HepG2 (cell line): ENCODE data around the gene TULP3. TPM values are rescaled to one million over a fixed set of nuclear protein-coding genes. Genes with fewer than 3 reads are reported as not detected.

Source experiments
- FIP1L1 ChIP-seq: fragments of 200-400 bp; formaldehyde crosslinking; IDR thresholded peaks from 2 replicates; pipeline ENCODE4 v1.6.1; 2018; ENCODE audit warnings: low read depth, mild to moderate bottlenecking, low read length, moderate library complexity, borderline replicate concordance; ENCODE audit not compliant: insufficient read depth
- HES4 ChIP-seq: sonication (generic); formaldehyde crosslinking; IDR thresholded peaks from 2 replicates; pipeline ENCODE4 v1.9.0; 2021; ENCODE audit warnings: mild to moderate bottlenecking, missing genetic modification reagents, borderline replicate concordance
- HOMEZ ChIP-seq: IDR thresholded peaks from 2 replicates; pipeline ENCODE4 v1.6.1; 2016; ENCODE audit warnings: low read depth
- MAFF ChIP-seq: IDR thresholded peaks from 2 replicates; pipeline ENCODE4 v1.6.1; 2011; ENCODE audit warnings: low read depth, low read length, improper control_type of control experiment
- MXD4 ChIP-seq: IDR thresholded peaks from 2 replicates; pipeline ENCODE4 v1.6.1; 2016; ENCODE audit warnings: mild to moderate bottlenecking, missing biosample characterization, missing genetic modification reagents
- NCOA2 ChIP-seq: sonication (generic); formaldehyde crosslinking; IDR thresholded peaks from 2 replicates; pipeline ENCODE4 v1.8.0; 2022; ENCODE audit warnings: inconsistent platforms
- NR3C1 ChIP-seq: sonication (generic); formaldehyde crosslinking; IDR thresholded peaks from 2 replicates; pipeline ENCODE4 v1.4.0; 2020; ENCODE audit warnings: missing genetic modification reagents
- PAF1 ChIP-seq: IDR thresholded peaks from 2 replicates; pipeline ENCODE4 v1.6.1; 2016; ENCODE audit warnings: missing genetic modification reagents, missing compliant biosample characterization
- PCBP1 ChIP-seq: fragments of 200-400 bp; formaldehyde crosslinking; IDR thresholded peaks from 2 replicates; pipeline ENCODE4 v1.6.1; 2017; ENCODE audit warnings: mild to moderate bottlenecking, low read depth, low read length, borderline replicate concordance
- PLRG1 ChIP-seq: fragments of 450-650 bp; conservative IDR thresholded peaks from 2 replicates; pipeline ENCODE4 v1.6.1; 2016
- SIX1 ChIP-seq: sonication (generic); formaldehyde crosslinking; IDR thresholded peaks from 2 replicates; pipeline ENCODE4 v1.4.0; 2020; ENCODE audit warnings: missing genetic modification reagents, borderline replicate concordance
- SOX6 ChIP-seq, 2 experiments: fragments of 450-650 bp in 1 of 2; sonication (generic) in 1 of 2; formaldehyde crosslinking in 1 of 2; IDR thresholded peaks; 2 replicates each; pipeline versions ENCODE4 v1.4.0 to v1.6.1; 2017 to 2020; ENCODE audit warnings: antibody characterized with exemption in 1 of 2, mild to moderate bottlenecking in 1 of 2, missing genetic modification reagents in 1 of 2
- TBL1XR1 ChIP-seq: fragments of 150-350 bp; IDR thresholded peaks from 2 replicates; pipeline ENCODE4 v1.6.1; 2014; ENCODE audit warnings: borderline replicate concordance, low read length; ENCODE audit not compliant: partially characterized antibody
- TSC22D2 ChIP-seq: sonication (generic); formaldehyde crosslinking; IDR thresholded peaks from 2 replicates; pipeline ENCODE4 v1.5.1; 2020; ENCODE audit warnings: missing genetic modification reagents, mild to moderate bottlenecking, borderline replicate concordance
- U2AF2 ChIP-seq: fragments of 200-400 bp; formaldehyde crosslinking; IDR thresholded peaks from 2 replicates; pipeline ENCODE4 v1.6.1; 2017; ENCODE audit warnings: low read depth, mild to moderate bottlenecking, low read length
- ZBTB1 ChIP-seq: sonication (generic); formaldehyde crosslinking; IDR thresholded peaks from 2 replicates; pipeline ENCODE4 v1.4.0; 2020; ENCODE audit warnings: missing genetic modification reagents, borderline replicate concordance
- ZNF543 ChIP-seq: sonication (generic); formaldehyde crosslinking; IDR thresholded peaks from 2 replicates; pipeline ENCODE4 v1.4.0; 2020; ENCODE audit warnings: mild to moderate bottlenecking, missing genetic modification reagents
- ZNF619 ChIP-seq: sonication (generic); formaldehyde crosslinking; IDR thresholded peaks from 2 replicates; pipeline ENCODE4 v1.4.0; 2020; ENCODE audit warnings: mild to moderate bottlenecking, missing genetic modification reagents
- ZNF772 ChIP-seq: sonication (generic); formaldehyde crosslinking; IDR thresholded peaks from 2 replicates; pipeline ENCODE4 v1.5.0; 2020; ENCODE audit warnings: mild to moderate bottlenecking, missing genetic modification reagents
- ZSCAN20 ChIP-seq: sonication (generic); formaldehyde crosslinking; IDR thresholded peaks from 2 replicates; pipeline ENCODE4 v1.4.0; 2020; ENCODE audit warnings: missing genetic modification reagents, mild to moderate bottlenecking, borderline replicate concordance
- polyA plus RNA-seq, 8 experiments: library from polyadenylated mRNA; depleted of rRNA in 3 of 8; stranded (reverse) in 7 of 8; unstranded in 1 of 8; fragments of >200 nt; fragmentation: Illumina TruSeq in 4 of 8; extraction: Trizol in 4 of 8; gene quantifications; 2 replicates each; pipeline versions ENCODE4 v1.2.1 to v1.2.3, GENCODE V29; 2011 to 2016; ENCODE audit warnings: low read depth in 4 of 8, missing spikeins in 1 of 8, mixed read lengths in 1 of 8; ENCODE audit not compliant: insufficient read depth in 1 of 8
- total RNA-seq, 5 experiments: library from RNA; depleted of rRNA; stranded (reverse); fragments of >200 nt; fragmentation: Illumina TruSeq; extraction: Trizol; gene quantifications; 2 replicates each; pipeline ENCODE4 v1.2.3, GENCODE V29; 2016; ENCODE audit warnings: low read depth in 1 of 5
- TF ChIP-seq, protein P1 (sequence below): IDR thresholded peaks from 2 replicates; pipeline ENCODE4 v1.6.1; 2016; ENCODE audit warnings: mild to moderate bottlenecking, missing biosample characterization, missing genetic modification reagents
- TF ChIP-seq, protein P2 (sequence below): sonication (generic); formaldehyde crosslinking; IDR thresholded peaks from 2 replicates; pipeline ENCODE4 v1.8.0; 2022; ENCODE audit warnings: missing genetic modification reagents, low read depth, mild to moderate bottlenecking, borderline replicate concordance
- TF ChIP-seq, protein P3 (sequence below), 2 experiments: sonication (generic) in 1 of 2; formaldehyde crosslinking in 1 of 2; IDR thresholded peaks; 2 replicates each; pipeline versions ENCODE4 v1.4.0 to v1.6.1; 2016 to 2020; ENCODE audit warnings: borderline replicate concordance in 1 of 2, low read depth in 1 of 2, mild to moderate bottlenecking in 1 of 2, missing genetic modification reagents in 1 of 2

The TULP3 gene
- total and polyA plus RNA-seq, 2 of the 13 experiments (the other 11 are each of a cell fraction or from before 2014, with no cell fraction given): 11.2 to 13.2 TPM

DNA sequence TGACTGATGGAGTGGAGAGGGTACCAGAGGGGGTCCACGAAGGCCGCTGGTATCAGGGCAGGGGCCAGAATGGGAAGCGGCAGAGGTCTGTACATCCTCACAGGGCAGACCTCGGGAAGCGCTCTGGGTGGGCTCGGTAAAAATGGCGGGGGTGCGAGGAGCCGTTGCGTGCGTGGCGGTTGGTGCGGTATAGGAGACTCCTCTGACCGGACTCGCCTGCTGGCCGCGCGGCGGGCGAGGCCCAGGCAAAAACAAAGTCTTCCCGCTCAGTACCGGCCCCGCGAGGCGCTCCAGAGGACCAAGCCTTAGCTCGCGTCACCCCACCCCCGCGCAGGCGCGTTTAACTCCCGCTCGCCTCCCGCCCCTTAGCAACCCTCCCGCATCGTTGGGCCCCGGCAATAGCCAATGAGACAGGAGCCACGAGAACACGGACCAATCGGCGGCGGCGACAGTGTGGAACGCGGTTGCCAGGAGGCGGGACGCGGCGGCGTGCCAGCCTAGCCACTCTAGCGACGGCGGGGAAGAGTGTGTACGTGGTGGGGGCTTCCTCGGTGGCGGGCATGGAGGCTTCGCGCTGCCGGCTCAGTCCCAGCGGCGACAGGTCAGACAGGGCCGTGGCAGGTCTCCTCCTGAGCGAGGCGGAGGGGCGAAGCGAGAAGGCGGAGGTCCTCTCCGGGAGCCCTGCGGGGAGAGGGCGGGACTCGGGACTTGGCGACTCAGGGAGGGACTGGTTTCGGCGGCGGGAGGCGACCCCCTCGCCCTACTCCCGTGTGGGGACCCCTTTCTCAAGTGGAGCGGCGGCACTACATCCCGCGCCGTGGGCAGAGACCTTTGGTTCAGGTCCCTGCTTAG, at the start of gene TULP3 (continued):
- TF ChIP-seq, protein P1, sequence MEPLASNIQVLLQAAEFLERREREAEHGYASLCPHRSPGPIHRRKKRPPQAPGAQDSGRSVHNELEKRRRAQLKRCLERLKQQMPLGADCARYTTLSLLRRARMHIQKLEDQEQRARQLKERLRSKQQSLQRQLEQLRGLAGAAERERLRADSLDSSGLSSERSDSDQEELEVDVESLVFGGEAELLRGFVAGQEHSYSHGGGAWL: peak; percentile 68
- peak; percentile 81; the same call in 1 of the 2 replicates for TF ChIP-seq ZNF619 (CRISPR knock-in tag)
- TF ChIP-seq HES4 (CRISPR knock-in tag): peak; percentile 84; the same call in 1 of the 2 replicates
- TF ChIP-seq PLRG1: no peak
- no peak for TF ChIP-seq MAFF
- TF ChIP-seq PAF1 (CRISPR knock-in tag): no peak
- TF ChIP-seq NCOA2 (CRISPR knock-in tag): peak; percentile 15
- TF ChIP-seq NR3C1 (CRISPR knock-in tag): no peak
- no peak for TF ChIP-seq TBL1XR1
- TF ChIP-seq FIP1L1: no peak
- no peak for TF ChIP-seq U2AF2
- peak; percentile 96 for TF ChIP-seq MXD4 (CRISPR knock-in tag)
- no peak for TF ChIP-seq ZNF772 (CRISPR knock-in tag)
- TF ChIP-seq SIX1 (CRISPR knock-in tag): no peak
- no peak for TF ChIP-seq ZSCAN20
- TF ChIP-seq ZBTB1 (CRISPR knock-in tag): no peak
- TF ChIP-seq HOMEZ (CRISPR knock-in tag): no peak
- TF ChIP-seq TSC22D2 (CRISPR knock-in tag): 0 out of 2 replicates have a peak, but pooled peaks have one; percentile 84
- TF ChIP-seq, protein P2, sequence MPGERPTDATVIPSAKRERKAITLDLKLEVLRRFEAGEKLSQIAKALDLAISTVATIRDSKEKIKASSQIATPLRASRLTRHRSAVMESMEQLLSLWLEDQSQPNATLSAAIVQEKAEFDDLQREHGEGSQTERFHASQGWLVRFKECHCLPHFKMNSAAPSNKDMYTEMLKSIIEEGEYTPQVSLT (CRISPR knock-in tag): no peak; the same call in 1 of the 2 replicates
- no peak; the same call in 1 of the 2 replicates for TF ChIP-seq ZNF543 (CRISPR knock-in tag)
- no peak for TF ChIP-seq SOX6 (IDR thresholded peaks at IDR 0.05)
- 0 out of 2 replicates have a peak, but pooled peaks have one; percentile 27 for TF ChIP-seq SOX6 (CRISPR knock-in tag; IDR thresholded peaks at IDR 0.05)
- TF ChIP-seq, protein P3, sequence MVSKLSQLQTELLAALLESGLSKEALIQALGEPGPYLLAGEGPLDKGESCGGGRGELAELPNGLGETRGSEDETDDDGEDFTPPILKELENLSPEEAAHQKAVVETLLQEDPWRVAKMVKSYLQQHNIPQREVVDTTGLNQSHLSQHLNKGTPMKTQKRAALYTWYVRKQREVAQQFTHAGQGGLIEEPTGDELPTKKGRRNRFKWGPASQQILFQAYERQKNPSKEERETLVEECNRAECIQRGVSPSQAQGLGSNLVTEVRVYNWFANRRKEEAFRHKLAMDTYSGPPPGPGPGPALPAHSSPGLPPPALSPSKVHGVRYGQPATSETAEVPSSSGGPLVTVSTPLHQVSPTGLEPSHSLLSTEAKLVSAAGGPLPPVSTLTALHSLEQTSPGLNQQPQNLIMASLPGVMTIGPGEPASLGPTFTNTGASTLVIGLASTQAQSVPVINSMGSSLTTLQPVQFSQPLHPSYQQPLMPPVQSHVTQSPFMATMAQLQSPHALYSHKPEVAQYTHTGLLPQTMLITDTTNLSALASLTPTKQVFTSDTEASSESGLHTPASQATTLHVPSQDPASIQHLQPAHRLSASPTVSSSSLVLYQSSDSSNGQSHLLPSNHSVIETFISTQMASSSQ (IDR thresholded peaks at IDR 0.05; ENCODE audit: low read depth): no peak
- TF ChIP-seq, protein P3 (CRISPR knock-in tag; IDR thresholded peaks at IDR 0.05; ENCODE audit: borderline replicate concordance): peak; percentile 56; the same call in 1 of the 2 replicates
- no peak for TF ChIP-seq PCBP1
